G401.6 (cell line): Measurements from ENCODE around the gene ZGPAT.

ENCODE experiments used
- FAIRE-seq: peaks from 2 replicates; lab custom pipeline; 2012; peaks lifted over from hg19 to GRCh38; lab: Jason Lieb, UNC

ZGPAT gene

GRCh38 chr20:63734111-63734945 lies 26.5 kb downstream of the ZGPAT start:
- FAIRE-seq: no peak

GRCh38 chr20:63734946-63735858 lies 27.4 kb downstream of the ZGPAT start:
- no peak for FAIRE-seq

GRCh38 chr20:63735859-63736718 lies 28.2 kb downstream of the ZGPAT start, which contains the start of gene LIME1:
TSS of gene LIME1 (plus strand) at chr20:63736664. CDS start at chr20:63737550, 886 bp downstream.
- no peak for FAIRE-seq

- FAIRE-seq: no peak
These were observed 29.3 kb downstream of the ZGPAT start for GRCh38 chr20:63736893-63737694.

- no peak for FAIRE-seq
These were observed 29.8 kb downstream of the ZGPAT start for GRCh38 chr20:63737695-63737944.

- FAIRE-seq: no peak
These were observed 30.3 kb downstream of the ZGPAT start for GRCh38 chr20:63737945-63738686.

GRCh38 chr20:63738687-63739129 lies 30.9 kb downstream of the ZGPAT start:
- FAIRE-seq: no peak

- FAIRE-seq: no peak
These were observed 31.6 kb downstream of the ZGPAT start, which contains the start of gene SLC2A4RG for GRCh38 chr20:63739130-63740069. TSS of gene SLC2A4RG (plus strand) at chr20:63739776. CDS start at chr20:63739913, 137 bp downstream.

GRCh38 chr20:63740070-63740626 lies 32.3 kb downstream of the ZGPAT start:
- no peak for FAIRE-seq

GRCh38 chr20:63740627-63741353 lies 33.0 kb downstream of the ZGPAT start:
- no peak for FAIRE-seq

GRCh38 chr20:63741354-63741675 lies 33.5 kb downstream of the ZGPAT start:
- FAIRE-seq: no peak

- FAIRE-seq: no peak
These were observed 34.0 kb downstream of the ZGPAT start for GRCh38 chr20:63741676-63742380.

GRCh38 chr20:63742381-63743024 lies 34.7 kb downstream of the ZGPAT start:
- no peak for FAIRE-seq

GRCh38 chr20:63743210-63743970 lies 35.6 kb downstream of the ZGPAT start:
- no peak for FAIRE-seq

GRCh38 chr20:63744158-63744557 lies 36.3 kb downstream of the ZGPAT start:
- FAIRE-seq: no peak

- no peak for FAIRE-seq
These were observed 37.0 kb downstream of the ZGPAT start for GRCh38 chr20:63744574-63745423.
